ENCODE results near the gene PITPNC1. TPM values are rescaled to one million over a fixed set of nuclear protein-coding genes. Genes with fewer than 3 reads are reported as not detected.

Gene PITPNC1
- total and polyA plus RNA-seq, 2 of the 13 experiments (the other 11 are each of a cell fraction or from before 2014, with no cell fraction given) = 4.1 to 5.7 TPM

GRCh38 chr17:67562005-67562404 lies 184.9 kb downstream of the PITPNC1 start:
- TF ChIP-seq CCAR2 (optimal IDR thresholded peaks at IDR 0.05; ENCODE audit: low read depth, low read length) (no peak), MBD4 (IDR thresholded peaks at IDR 0.05; ENCODE audit: borderline replicate concordance, low read length) (no peak)
- Histone ChIP-seq H3K9ac (ENCODE audit: insufficient read depth, low read depth, low read length) (no peak overlapping the region), H3K4me1 (ENCODE audit: insufficient read depth, low read length) (peaks cover 13% of the 10 kb centered on the region), H3K9me3 (ENCODE audit: low read length) (no peaks in the 10 kb centered on the region), H3K4me2 (ENCODE audit: low read depth, low read length) (no peak overlapping the region), H3K79me2 (ENCODE audit: insufficient read depth, low read length) (no peaks in the 10 kb centered on the region), H4K20me1 (ENCODE audit: insufficient read depth, low read length) (no peaks in the 10 kb centered on the region), H3K4me3 (replicated peaks in 1 of 3; ENCODE audit: insufficient read depth in 1 of 3, low read depth in 2 of 3, low read length in 3 of 3) (no peak overlapping the region), H3K27me3 (ENCODE audit: control insufficient read depth in 1 of 2, insufficient read depth in 2 of 2, low read length in 2 of 2) (no peaks in the 10 kb centered on the region), H3K36me3 (replicated peaks in 1 of 2; ENCODE audit: control insufficient read depth in 1 of 2, insufficient read depth in 2 of 2, low read length in 2 of 2) (no peaks in the 10 kb centered on the region), H2AFZ (ENCODE audit: low read length) (no peak overlapping the region), H3K27ac (ENCODE audit: extremely low read length, insufficient read depth, low read length) (no peak overlapping the region)
- no peak for DNase-seq (ENCODE audit: low spot score)
- intact Hi-C loops (cut with micrococcal nuclease; ENCODE audit: unreplicated experiment) (no loop called here), in situ Hi-C loops (cut with HindIII; ENCODE audit: extremely low pct_ligation_motif_present, low pct_unique_long_range_greater_than_20kb) (no loop called here)
- ChIA-PET POLR2A (no interaction called here), CTCF (ENCODE audit: low intra/inter-chr PET ratio, low total read pairs) (no interaction called here)
- BruUV-seq (replicated peaks) = no TSS peak
- 73% methylated on average over 10 of the region's 10 CpGs for WGBS (ENCODE audit: low lambda C conversion rate)
- no peak for FAIRE-seq
- ATAC-seq = no peak

- ChIA-PET CTCF (ENCODE audit: low intra/inter-chr PET ratio, low total read pairs) (no interaction called here), POLR2A (no interaction called here)
- Histone ChIP-seq H3K9me3 (ENCODE audit: low read length) (no peaks in the 10 kb centered on the region), H3K4me1 (ENCODE audit: insufficient read depth, low read length) (peaks cover 13% of the 10 kb centered on the region), H3K36me3 (replicated peaks in 1 of 2; ENCODE audit: control insufficient read depth in 1 of 2, insufficient read depth in 2 of 2, low read length in 2 of 2) (no peaks in the 10 kb centered on the region), H3K27me3 (ENCODE audit: control insufficient read depth in 1 of 2, insufficient read depth in 2 of 2, low read length in 2 of 2) (no peaks in the 10 kb centered on the region), H3K79me2 (ENCODE audit: insufficient read depth, low read length) (no peaks in the 10 kb centered on the region), H3K27ac (ENCODE audit: extremely low read length, insufficient read depth, low read length) (no peak overlapping the region), H2AFZ (ENCODE audit: low read length) (no peak overlapping the region), H3K4me3 (replicated peaks in 1 of 3; ENCODE audit: insufficient read depth in 1 of 3, low read depth in 2 of 3, low read length in 3 of 3) (no peak overlapping the region), H4K20me1 (ENCODE audit: insufficient read depth, low read length) (no peaks in the 10 kb centered on the region), H3K9ac (ENCODE audit: insufficient read depth, low read depth, low read length) (no peak overlapping the region), H3K4me2 (ENCODE audit: low read depth, low read length) (no peak overlapping the region)
- intact Hi-C loops (cut with micrococcal nuclease; ENCODE audit: unreplicated experiment) (no loop called here), in situ Hi-C loops (cut with HindIII; ENCODE audit: extremely low pct_ligation_motif_present, low pct_unique_long_range_greater_than_20kb) (no loop called here)
- no peak for FAIRE-seq
- DNase-seq (ENCODE audit: low spot score) = no peak
- no peak for ATAC-seq
- no TSS peak for BruUV-seq (replicated peaks)
- no peak for TF ChIP-seq GZF1 (CRISPR knock-in tag; IDR thresholded peaks at IDR 0.05)
- TF ChIP-seq NR2F1 (CRISPR knock-in tag; IDR thresholded peaks at IDR 0.05) = no peak
- no peak for TF ChIP-seq HNF1B (CRISPR knock-in tag; IDR thresholded peaks at IDR 0.05)
- no peak for TF ChIP-seq ZNF292 (CRISPR knock-in tag; IDR thresholded peaks at IDR 0.05; ENCODE audit: borderline replicate concordance, low read depth)
- no peak for TF ChIP-seq ZNF816 (CRISPR knock-in tag; IDR thresholded peaks at IDR 0.05; ENCODE audit: borderline replicate concordance)
- no peak for TF ChIP-seq ZNF543 (CRISPR knock-in tag; IDR thresholded peaks at IDR 0.05)
- TF ChIP-seq CSRNP1 (CRISPR knock-in tag; IDR thresholded peaks at IDR 0.05) = no peak
- TF ChIP-seq ARID2 (CRISPR knock-in tag; IDR thresholded peaks at IDR 0.05; ENCODE audit: borderline replicate concordance) = no peak
- no peak for TF ChIP-seq TCF7 (IDR thresholded peaks at IDR 0.05; ENCODE audit: low read depth)
- TF ChIP-seq ADNP (CRISPR knock-in tag; IDR thresholded peaks at IDR 0.05) = no peak
- TF ChIP-seq AHR (CRISPR knock-in tag; IDR thresholded peaks at IDR 0.05) = no peak
- TF ChIP-seq ZFP36 (IDR thresholded peaks at IDR 0.05; ENCODE audit: borderline replicate concordance, low read depth, low read length, partially characterized antibody) = no peak
- TF ChIP-seq SNAPC5 (CRISPR knock-in tag; IDR thresholded peaks at IDR 0.05; ENCODE audit: borderline replicate concordance) = no peak
- TF ChIP-seq BORCS8-MEF2B (CRISPR knock-in tag; IDR thresholded peaks at IDR 0.05) = no peak
- TF ChIP-seq NRL (CRISPR knock-in tag; IDR thresholded peaks at IDR 0.05; ENCODE audit: borderline replicate concordance) = no peak
These were observed 186.7 kb downstream of the PITPNC1 start for GRCh38 chr17:67563692-67564228.
